PFSK-1 (cell line): Measurements from ENCODE around the gene LENG8.

Experiments
- FOXP2 ChIP-seq: optimal IDR thresholded peaks from 2 replicates; pipeline ENCODE3; 2011; ENCODE audit warnings: borderline replicate concordance, control low read depth, inconsistent platforms; ENCODE audit not compliant: insufficient read depth; ENCODE audit errors: extremely low read length, extremely low read depth
- POLR2AphosphoS5 ChIP-seq: IDR thresholded peaks from 2 replicates; pipeline ENCODE4 v1.6.1; 2012; ENCODE audit warnings: low read depth, mild to moderate bottlenecking, control low read depth, low read length, moderate library complexity
- SIN3A ChIP-seq: IDR thresholded peaks from 2 replicates; pipeline ENCODE4 v1.6.1; 2012; ENCODE audit warnings: mild to moderate bottlenecking, low read length, moderate library complexity, borderline replicate concordance; ENCODE audit not compliant: insufficient read depth
- TAF1 ChIP-seq: IDR thresholded peaks from 2 replicates; pipeline ENCODE4 v1.6.1; 2012; ENCODE audit warnings: low read length, control low read depth, borderline replicate concordance; ENCODE audit not compliant: insufficient read depth
- TF ChIP-seq, protein P1 (sequence below), 2 experiments: IDR thresholded peaks; 2 replicates each; pipeline versions ENCODE4 v1.6.1 to v1.8.0; 2011 to 2012; ENCODE audit warnings: low read depth in 2 of 2, low read length in 2 of 2, control low read depth in 1 of 2, inconsistent platforms in 1 of 2, mild to moderate bottlenecking in 1 of 2, moderate library complexity in 1 of 2; ENCODE audit not compliant: insufficient read depth in 1 of 2

Gene LENG8

DNA sequence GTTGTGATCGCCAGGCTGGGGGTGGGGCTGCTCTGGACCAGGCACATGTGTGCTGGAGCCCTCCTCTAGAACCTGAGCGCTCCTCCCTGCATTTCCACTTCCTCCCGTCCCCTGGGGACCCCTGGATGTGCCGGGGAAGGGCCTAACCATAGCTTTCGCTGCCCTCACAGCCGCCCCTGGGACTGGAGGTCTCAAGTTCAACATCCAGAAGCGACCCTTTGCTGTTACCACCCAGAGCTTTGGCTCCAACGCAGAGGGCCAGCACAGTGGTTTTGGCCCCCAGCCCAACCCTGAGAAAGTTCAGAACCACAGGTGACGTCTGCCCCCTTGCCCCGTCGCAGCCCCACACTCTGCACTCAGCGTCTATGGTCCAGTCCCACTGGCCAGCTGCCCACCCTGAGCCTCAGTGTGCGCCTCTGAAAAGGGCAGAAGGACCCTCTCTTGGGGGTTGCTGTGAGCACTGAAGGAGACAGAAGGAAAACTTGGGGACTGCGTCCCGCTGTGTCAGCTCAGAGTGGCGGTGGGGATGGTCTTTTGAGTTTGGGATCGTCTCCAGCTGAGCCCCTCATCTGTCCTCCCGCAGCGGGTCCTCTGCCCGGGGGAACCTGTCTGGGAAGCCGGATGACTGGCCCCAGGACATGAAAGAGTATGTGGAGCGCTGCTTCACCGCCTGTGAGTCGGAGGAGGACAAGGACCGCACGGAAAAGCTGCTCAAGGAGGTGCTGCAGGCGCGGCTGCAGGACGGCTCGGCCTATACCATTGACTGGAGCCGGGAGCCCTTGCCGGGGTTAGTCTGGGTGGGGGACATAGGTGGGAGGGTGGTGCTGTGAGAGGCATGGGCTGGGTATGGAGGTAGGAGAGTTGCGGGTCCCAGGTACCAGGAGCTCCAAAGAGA, 6.0 kb downstream of the LENG8 start:
- no peak for TF ChIP-seq SIN3A
- TF ChIP-seq, protein P1, sequence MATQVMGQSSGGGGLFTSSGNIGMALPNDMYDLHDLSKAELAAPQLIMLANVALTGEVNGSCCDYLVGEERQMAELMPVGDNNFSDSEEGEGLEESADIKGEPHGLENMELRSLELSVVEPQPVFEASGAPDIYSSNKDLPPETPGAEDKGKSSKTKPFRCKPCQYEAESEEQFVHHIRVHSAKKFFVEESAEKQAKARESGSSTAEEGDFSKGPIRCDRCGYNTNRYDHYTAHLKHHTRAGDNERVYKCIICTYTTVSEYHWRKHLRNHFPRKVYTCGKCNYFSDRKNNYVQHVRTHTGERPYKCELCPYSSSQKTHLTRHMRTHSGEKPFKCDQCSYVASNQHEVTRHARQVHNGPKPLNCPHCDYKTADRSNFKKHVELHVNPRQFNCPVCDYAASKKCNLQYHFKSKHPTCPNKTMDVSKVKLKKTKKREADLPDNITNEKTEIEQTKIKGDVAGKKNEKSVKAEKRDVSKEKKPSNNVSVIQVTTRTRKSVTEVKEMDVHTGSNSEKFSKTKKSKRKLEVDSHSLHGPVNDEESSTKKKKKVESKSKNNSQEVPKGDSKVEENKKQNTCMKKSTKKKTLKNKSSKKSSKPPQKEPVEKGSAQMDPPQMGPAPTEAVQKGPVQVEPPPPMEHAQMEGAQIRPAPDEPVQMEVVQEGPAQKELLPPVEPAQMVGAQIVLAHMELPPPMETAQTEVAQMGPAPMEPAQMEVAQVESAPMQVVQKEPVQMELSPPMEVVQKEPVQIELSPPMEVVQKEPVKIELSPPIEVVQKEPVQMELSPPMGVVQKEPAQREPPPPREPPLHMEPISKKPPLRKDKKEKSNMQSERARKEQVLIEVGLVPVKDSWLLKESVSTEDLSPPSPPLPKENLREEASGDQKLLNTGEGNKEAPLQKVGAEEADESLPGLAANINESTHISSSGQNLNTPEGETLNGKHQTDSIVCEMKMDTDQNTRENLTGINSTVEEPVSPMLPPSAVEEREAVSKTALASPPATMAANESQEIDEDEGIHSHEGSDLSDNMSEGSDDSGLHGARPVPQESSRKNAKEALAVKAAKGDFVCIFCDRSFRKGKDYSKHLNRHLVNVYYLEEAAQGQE (IDR thresholded peaks at IDR 0.05; ENCODE audit: insufficient read depth in 1 of 2, low read depth in 2 of 2, low read length in 2 of 2): no peak
- no peak for TF ChIP-seq POLR2AphosphoS5

GRCh38 chr19:54455786-54456422, 6.9 kb downstream of the LENG8 start:
- TF ChIP-seq POLR2AphosphoS5 (no peak), TAF1 (no peak), FOXP2 (no peak), SIN3A (no peak)
- TF ChIP-seq, protein P1 (IDR thresholded peaks at IDR 0.05; ENCODE audit: insufficient read depth in 1 of 2, low read depth in 2 of 2, low read length in 2 of 2): no peak

DNA sequence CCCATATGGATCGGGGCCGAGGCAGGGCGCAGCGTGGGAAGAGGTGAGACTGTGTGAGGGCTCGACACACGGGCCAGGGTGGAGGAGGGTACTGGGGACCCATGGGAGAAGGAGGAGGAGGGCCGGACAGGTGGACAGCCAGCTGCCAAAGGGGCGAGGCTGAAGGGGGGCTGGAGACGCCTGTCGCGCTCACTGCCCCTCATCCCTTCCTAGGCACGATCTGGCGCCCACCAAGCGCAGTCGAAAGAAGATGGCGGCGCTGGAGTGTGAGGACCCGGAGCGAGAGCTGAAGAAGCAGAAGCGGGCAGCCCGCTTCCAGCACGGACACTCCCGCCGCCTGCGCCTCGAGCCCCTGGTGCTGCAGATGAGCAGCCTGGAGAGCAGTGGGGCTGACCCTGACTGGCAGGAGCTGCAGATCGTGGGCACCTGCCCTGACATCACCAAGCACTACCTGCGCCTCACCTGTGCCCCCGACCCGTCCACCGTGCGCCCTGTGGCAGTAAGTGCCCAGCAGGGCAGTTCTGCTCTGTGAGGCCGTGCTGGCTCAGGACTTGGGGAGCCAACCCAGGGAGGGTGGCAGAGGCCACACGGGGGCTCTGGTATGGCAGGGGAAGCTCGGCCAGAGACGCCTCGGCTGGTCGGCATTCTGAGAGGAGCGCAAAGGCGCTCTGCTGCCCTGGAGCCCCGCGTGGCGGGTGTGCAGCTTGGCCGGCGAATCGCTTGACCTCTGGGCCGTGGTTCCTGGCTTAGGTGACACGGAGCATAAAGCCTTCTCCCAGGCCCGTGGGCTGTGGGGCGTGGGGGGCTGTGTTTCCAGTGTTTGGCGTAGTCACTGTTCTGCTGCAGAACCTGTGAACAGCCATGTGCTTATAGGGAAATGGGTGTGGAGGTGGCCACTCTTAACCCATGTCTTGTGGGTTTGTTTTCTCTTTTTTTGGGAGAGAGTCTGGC, 7.7 kb downstream of the LENG8 start:
- TF ChIP-seq FOXP2 (no peak), POLR2AphosphoS5 (no peak), TAF1 (no peak), SIN3A (no peak)
- TF ChIP-seq, protein P1 (IDR thresholded peaks at IDR 0.05; ENCODE audit: insufficient read depth in 1 of 2, low read depth in 2 of 2, low read length in 2 of 2): no peak

DNA sequence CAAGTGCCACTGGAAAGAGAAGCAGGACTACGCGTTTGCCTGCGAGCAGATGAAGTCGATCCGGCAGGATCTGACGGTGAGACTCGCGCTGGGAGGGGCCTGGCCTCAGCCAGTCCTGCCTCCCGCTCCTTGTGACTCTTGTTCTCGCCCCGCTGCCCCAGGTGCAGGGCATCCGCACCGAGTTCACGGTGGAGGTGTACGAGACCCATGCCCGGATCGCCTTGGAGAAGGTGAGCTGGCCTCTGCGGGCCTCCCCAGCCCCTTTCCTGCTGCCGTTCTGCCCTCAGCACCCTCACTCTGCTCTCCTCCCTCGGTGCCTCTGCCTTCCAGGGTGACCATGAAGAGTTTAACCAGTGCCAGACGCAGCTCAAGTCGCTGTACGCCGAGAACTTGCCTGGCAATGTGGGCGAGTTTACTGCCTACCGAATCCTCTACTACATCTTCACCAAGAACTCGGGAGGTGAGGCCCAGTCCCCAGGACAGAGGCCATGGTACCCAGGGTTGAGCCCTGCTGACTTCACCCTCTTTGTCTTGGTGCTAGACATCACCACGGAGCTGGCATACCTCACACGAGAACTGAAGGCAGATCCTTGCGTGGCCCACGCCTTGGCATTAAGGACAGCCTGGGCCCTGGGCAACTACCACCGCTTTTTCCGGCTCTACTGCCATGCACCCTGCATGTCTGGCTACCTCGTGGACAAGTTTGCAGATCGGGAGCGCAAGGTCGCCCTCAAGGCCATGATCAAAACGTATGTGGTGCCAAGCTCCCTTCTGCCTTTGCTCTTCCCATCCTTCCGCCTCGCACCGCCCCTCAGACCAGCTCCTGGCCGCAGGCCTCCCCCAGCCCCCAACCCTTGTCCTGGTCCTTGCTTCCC, 9.0 kb downstream of the LENG8 start:
- TF ChIP-seq POLR2AphosphoS5 (no peak), FOXP2 (no peak), SIN3A (no peak), TAF1 (no peak)
- TF ChIP-seq, protein P1 (IDR thresholded peaks at IDR 0.05; ENCODE audit: insufficient read depth in 1 of 2, low read depth in 2 of 2, low read length in 2 of 2): no peak
